GM12878 (cell line): ENCODE measurements around the gene CAMK2G. TPM values are rescaled to one million over a fixed set of nuclear protein-coding genes. Genes with fewer than 3 reads are reported as not detected.

Experiments used
- ATAC-seq: fragments of 200-7000 bp; cut with Tn5 transposase; 3 replicates; pipeline ENCODE4 v1.9.1; 2020; ENCODE audit warnings: mild to moderate bottlenecking, moderate library complexity
- BruUV-seq: library from RNA; stranded (reverse); fragments of 400-500 nt; replicated peaks from 2 replicates; lab custom pipeline; 2021; lab: Mats Ljungman, UMichigan
- CTCF ChIA-PET: fragments of 300-600 bp; sonication (Branson Sonifier 250); formaldehyde crosslinking; extraction: SDS; loops from one replicate; lab custom pipeline; 2021; ENCODE audit warnings: inconsistent platforms; lab: Yijun Ruan, JAX
- POLR2A ChIA-PET: fragments of 350-600 bp; formaldehyde crosslinking; extraction: SDS; loops from one replicate; lab custom pipeline; 2021; ENCODE audit warnings: inconsistent platforms; lab: Charles Lee
- RAD21 ChIA-PET: fragments of 300-600 bp; sonication (Branson Sonifier 250); formaldehyde crosslinking; loops from one replicate; lab custom pipeline; 2023; ENCODE audit warnings: antibody characterized with exemption; ENCODE audit not compliant: unreplicated experiment; lab: Charles Lee
- SMC1A ChIA-PET: fragments of 300-600 bp; sonication (Branson Sonifier 250); formaldehyde crosslinking; loops from one replicate; lab custom pipeline; 2023; ENCODE audit not compliant: unreplicated experiment, uncharacterized antibody; lab: Charles Lee
- DNase-seq: peaks from one replicate; pipeline ENCODE4 v3.0.0-alpha.2; 2011; ENCODE audit warnings: low read depth, low spot score
- FAIRE-seq: peaks from 3 replicates; lab custom pipeline; 2011; peaks lifted over from hg19 to GRCh38; lab: Jason Lieb, UNC
- H2AFZ ChIP-seq: 2 replicates; pipeline ENCODE4 v1.6.0; 2011; ENCODE audit warnings: low read depth, low read length, control low read depth; ENCODE audit not compliant: control insufficient read depth
- H3K27ac ChIP-seq: 2 replicates; pipeline ENCODE4 v1.5.1; 2011; ENCODE audit warnings: control low read depth; ENCODE audit not compliant: control insufficient read depth, insufficient read depth
- H3K27me3 ChIP-seq, 2 experiments: replicated peaks in 1 of 2; 2 replicates each; pipeline versions ENCODE4 v1.6.0 to v1.6.1; 2011; ENCODE audit warnings: low read length in 1 of 2; ENCODE audit not compliant: control insufficient read depth in 2 of 2, insufficient read depth in 2 of 2
- H3K36me3 ChIP-seq, 2 experiments: 2 replicates each; pipeline ENCODE4 v1.5.1; 2011; ENCODE audit warnings: low read length in 1 of 2; ENCODE audit not compliant: control insufficient read depth in 2 of 2, insufficient read depth in 2 of 2
- H3K4me1 ChIP-seq: 2 replicates; pipeline ENCODE4 v1.6.1; 2011; ENCODE audit warnings: mild to moderate bottlenecking, low read length, moderate library complexity, mixed read lengths; ENCODE audit not compliant: control insufficient read depth, insufficient read depth
- H3K4me2 ChIP-seq: 2 replicates; pipeline ENCODE4 v1.6.0; 2011; ENCODE audit warnings: control low read depth; ENCODE audit not compliant: control insufficient read depth, insufficient read depth
- H3K4me3 ChIP-seq: fragments of 200-600 bp; sonication (generic); 2 replicates; pipeline ENCODE4 v1.5.1; 2016
- H3K79me2 ChIP-seq: 2 replicates; pipeline ENCODE4 v1.6.0; 2011; ENCODE audit warnings: low read length; ENCODE audit not compliant: control insufficient read depth, insufficient read depth
- H3K9ac ChIP-seq: 2 replicates; pipeline ENCODE4 v1.8.0; 2011; ENCODE audit warnings: low read length, control low read depth, mixed read lengths; ENCODE audit not compliant: control insufficient read depth, insufficient read depth
- H3K9me3 ChIP-seq: replicated peaks from 3 replicates; pipeline ENCODE4 v1.5.1; 2011; ENCODE audit warnings: mild to moderate bottlenecking, low read length; ENCODE audit not compliant: control insufficient read depth, insufficient read depth
- H4K20me1 ChIP-seq: 2 replicates; pipeline ENCODE4 v1.6.0; 2011; ENCODE audit not compliant: control insufficient read depth, insufficient read depth
- BACH1 ChIP-seq: fragments of 450-650 bp; IDR thresholded peaks from 2 replicates; pipeline ENCODE4 v1.6.1; 2017; ENCODE audit warnings: mild to moderate bottlenecking, borderline replicate concordance
- CEBPB ChIP-seq, 2 experiments: fragments of 150-350 bp in 1 of 2; IDR thresholded peaks; 2 replicates each; pipeline ENCODE4 v1.6.1; 2012 to 2014; ENCODE audit warnings: low read depth in 2 of 2, low read length in 2 of 2, borderline replicate concordance in 1 of 2, inconsistent platforms in 1 of 2
- CREB1 ChIP-seq: IDR thresholded peaks from 2 replicates; pipeline ENCODE4 v1.6.1; 2012; ENCODE audit warnings: low read depth, mild to moderate bottlenecking, inconsistent platforms
- EED ChIP-seq: sonication (generic); IDR thresholded peaks from 2 replicates; pipeline ENCODE4 v1.6.1; 2016; ENCODE audit warnings: antibody characterized with exemption, low read depth
- ESRRA ChIP-seq: IDR thresholded peaks from 2 replicates; pipeline ENCODE4 v1.6.1; 2012; ENCODE audit warnings: mild to moderate bottlenecking, low read length, improper control_type of control experiment
- HCFC1 ChIP-seq: fragments of 150-350 bp; IDR thresholded peaks from 2 replicates; pipeline ENCODE4 v1.6.1; 2014; ENCODE audit warnings: low read length
- JUNB ChIP-seq: IDR thresholded peaks from 2 replicates; pipeline ENCODE4 v1.6.1; 2016; ENCODE audit warnings: antibody characterized with exemption, mild to moderate bottlenecking
- MXI1 ChIP-seq: fragments of 150-350 bp; IDR thresholded peaks from 2 replicates; pipeline ENCODE4 v1.6.1; 2011; ENCODE audit warnings: low read depth, mild to moderate bottlenecking, inconsistent platforms, low read length, improper control_type of control experiment
- NR2C2 ChIP-seq: IDR thresholded peaks from 2 replicates; pipeline ENCODE4 v1.6.1; 2011; ENCODE audit warnings: borderline replicate concordance, low read depth; ENCODE audit not compliant: control insufficient read depth, insufficient read length
- RBBP5 ChIP-seq: fragments of 200-600 bp; sonication (generic); conservative IDR thresholded peaks from 2 replicates; pipeline ENCODE4 v1.6.1; 2016
- SMC3 ChIP-seq: IDR thresholded peaks from 2 replicates; pipeline ENCODE4 v1.6.1; 2011; ENCODE audit warnings: low read length, improper control_type of control experiment, borderline replicate concordance
- SREBF2 ChIP-seq: IDR thresholded peaks from 2 replicates; pipeline ENCODE4 v1.6.1; 2012; ENCODE audit warnings: mild to moderate bottlenecking, low read length
- SRF ChIP-seq, 2 experiments: IDR thresholded peaks; 2 replicates each; pipeline ENCODE4 v1.6.1; 2011; ENCODE audit warnings: low read depth in 2 of 2, low read length in 2 of 2, mild to moderate bottlenecking in 1 of 2, moderate library complexity in 1 of 2
- YY1 ChIP-seq: IDR thresholded peaks from 2 replicates; pipeline ENCODE4 v1.6.1; 2011; ENCODE audit warnings: low read depth, mild to moderate bottlenecking, low read length
- ZNF217 ChIP-seq: fragments of 450-650 bp; IDR thresholded peaks from 2 replicates; pipeline ENCODE4 v1.6.1; 2017; ENCODE audit warnings: antibody characterized with exemption, mild to moderate bottlenecking
- ZNF274 ChIP-seq: IDR thresholded peaks from one replicate; pipeline ENCODE4 v1.8.0; 2011; ENCODE audit not compliant: insufficient read length, insufficient read depth
- WGBS: methylation state at CpG from one replicate; pipeline ENCODE4 v1.1.6; 2016; ENCODE audit warnings: low lambda C conversion rate; ENCODE audit not compliant: insufficient replicate concordance, insufficient coverage; ENCODE audit errors: missing lambda C conversion rate; 5-methylcytosine and 5-hydroxymethylcytosine counted together
- in situ Hi-C: fragments of 300-500 bp; cut with MboI; formaldehyde crosslinking; loops from 9 replicates; pipeline ENCODE4 v1.14.3; 2018; ENCODE audit warnings: mixed read lengths
- intact Hi-C: fragments of 100-400 bp; cut with micrococcal nuclease; formaldehyde crosslinking; loops from one replicate; pipeline ENCODE4 v1.14.2; 2022; ENCODE audit not compliant: unreplicated experiment
- polyA plus RNA-seq, 11 experiments: library from polyadenylated mRNA; depleted of rRNA in 4 of 11; unstranded in 6 of 11; stranded (reverse) in 5 of 11; fragments of >200 nt; fragmentation: Nextera tagmentation in 4 of 11; fragmentation: Illumina TruSeq in 1 of 11; extraction: Ambion mirVana in 4 of 11; extraction: Trizol in 1 of 11; gene quantifications; 1 replicate in 1 of 11; 2 replicates in 10 of 11; pipeline versions ENCODE4 v1.2.1 to v1.2.3, GENCODE V29; 2011 to 2016; ENCODE audit warnings: inconsistent platforms in 2 of 11, missing spikeins in 2 of 11, low read depth in 1 of 11
- total RNA-seq, 4 experiments: library from RNA; depleted of rRNA in 3 of 4; stranded (reverse); fragments of >200 nt in 3 of 4; fragmentation: Illumina TruSeq in 1 of 4; extraction: Trizol in 1 of 4; gene quantifications; 2 replicates each; pipeline versions ENCODE4 v1.2.1 to v1.2.3, GENCODE V29; 2013 to 2021

The CAMK2G gene
- total and polyA plus RNA-seq, 10 of the 15 experiments (the other 5 are each of a cell fraction or from before 2014, with no cell fraction given), result 5.5 to 24.3 (median 16.9) TPM

GRCh38 chr10:73862011-73862410, 12.3 kb downstream of the CAMK2G start:
- ChIA-PET SMC1A (interaction anchor here (0.5 to 7.6 kb wide), 6 partner anchors 10 to 131 kb away, joined by 3 to 58 read pairs (median 4); no protein-coding TSS in a partner anchor), RAD21 (interaction anchor here (1.0 to 12.8 kb wide), 3 partner anchors 12 to 29 kb away, joined by 3 to 149 read pairs (median 8); partner anchors contain the start of gene CAMK2G), CTCF (interaction anchor here (0.8 to 6.3 kb wide), 5 partner anchors 12 to 95 kb away, joined by 3 to 58 read pairs (median 5); no protein-coding TSS in a partner anchor), POLR2A (interaction anchor here (0.6 to 3.3 kb wide), 3 partner anchors 13 to 116 kb away, joined by 4 to 17 read pairs (median 6); partner anchors contain the start of gene CAMK2G)
- H3K9me3 ChIP-seq, result no peaks in the 10 kb centered on the region
- H3K27ac ChIP-seq, result no peak overlapping the region
- no peaks in the 10 kb centered on the region for H4K20me1 ChIP-seq
- H3K4me2 ChIP-seq, result no peak overlapping the region
- H3K79me2 ChIP-seq, result peaks cover 3% of the 10 kb centered on the region
- ATAC-seq (no peak), DNase-seq (no peak), FAIRE-seq (no peak)
- WGBS, result 100% methylated on average over 6 of the region's 8 CpGs
- peaks cover 60% of the 10 kb centered on the region for H3K4me1 ChIP-seq
- BruUV-seq, result no TSS peak
- H3K36me3 ChIP-seq, result peaks cover 5 to 6% of the 10 kb centered on the region in 2 experiments; a peak in 3 of 4 replicates
- H3K27me3 ChIP-seq, result no peaks in the 10 kb centered on the region
- in situ Hi-C loops (no loop called here), intact Hi-C loops (no loop called here)
- no peak for TF ChIP-seq CREB1
- no peak for TF ChIP-seq SMC3
- no peak for TF ChIP-seq HCFC1
- TF ChIP-seq SRF (IDR thresholded peaks at IDR 0.05; ENCODE audit: low read depth in 2 of 2, low read length in 2 of 2), result no peak
- TF ChIP-seq RBBP5, result no peak
- no peak for TF ChIP-seq BACH1
- no peak for TF ChIP-seq SREBF2
- TF ChIP-seq NR2C2, result no peak
- TF ChIP-seq CEBPB (IDR thresholded peaks at IDR 0.05; ENCODE audit: borderline replicate concordance in 1 of 2, low read depth in 2 of 2, low read length in 2 of 2), result no peak
- TF ChIP-seq MXI1, result no peak
- TF ChIP-seq ESRRA, result no peak
- TF ChIP-seq EED, result no peak
- TF ChIP-seq YY1, result no peak
- TF ChIP-seq ZNF217, result no peak
- TF ChIP-seq ZNF274, result no peak
- TF ChIP-seq JUNB, result no peak
- H3K9ac ChIP-seq, result no peak overlapping the region
- no peak overlapping the region for H2AFZ ChIP-seq
- H3K4me3 ChIP-seq, result no peak overlapping the region
